Fibroblast of mammary gland (primary cell): ENCODE data around the gene IL23A.

Experiments used
- DNase-seq: peaks from one replicate; pipeline ENCODE4 v3.0.0-alpha.2; 2010; ENCODE audit warnings: low read depth
- H3K4me3 ChIP-seq: 2 replicates; pipeline ENCODE4 v1.5.1; 2011; ENCODE audit warnings: low read depth, mild to moderate bottlenecking, low read length, moderate library complexity; ENCODE audit not compliant: control insufficient read depth
- TF ChIP-seq, protein P1 (sequence below): conservative IDR thresholded peaks from 2 replicates; pipeline ENCODE4 v1.5.1; 2011; ENCODE audit warnings: low read depth, low read length, inconsistent platforms; ENCODE audit not compliant: control insufficient read depth, insufficient read depth

Gene IL23A

GRCh38 chr12:56362130-56363059, 23.7 kb downstream of the IL23A start, which contains the start of gene APOF:
TSS of gene APOF (minus strand) at chr12:56362857. CDS start at chr12:56362745, 112 bp downstream.
- TF ChIP-seq, protein P1, sequence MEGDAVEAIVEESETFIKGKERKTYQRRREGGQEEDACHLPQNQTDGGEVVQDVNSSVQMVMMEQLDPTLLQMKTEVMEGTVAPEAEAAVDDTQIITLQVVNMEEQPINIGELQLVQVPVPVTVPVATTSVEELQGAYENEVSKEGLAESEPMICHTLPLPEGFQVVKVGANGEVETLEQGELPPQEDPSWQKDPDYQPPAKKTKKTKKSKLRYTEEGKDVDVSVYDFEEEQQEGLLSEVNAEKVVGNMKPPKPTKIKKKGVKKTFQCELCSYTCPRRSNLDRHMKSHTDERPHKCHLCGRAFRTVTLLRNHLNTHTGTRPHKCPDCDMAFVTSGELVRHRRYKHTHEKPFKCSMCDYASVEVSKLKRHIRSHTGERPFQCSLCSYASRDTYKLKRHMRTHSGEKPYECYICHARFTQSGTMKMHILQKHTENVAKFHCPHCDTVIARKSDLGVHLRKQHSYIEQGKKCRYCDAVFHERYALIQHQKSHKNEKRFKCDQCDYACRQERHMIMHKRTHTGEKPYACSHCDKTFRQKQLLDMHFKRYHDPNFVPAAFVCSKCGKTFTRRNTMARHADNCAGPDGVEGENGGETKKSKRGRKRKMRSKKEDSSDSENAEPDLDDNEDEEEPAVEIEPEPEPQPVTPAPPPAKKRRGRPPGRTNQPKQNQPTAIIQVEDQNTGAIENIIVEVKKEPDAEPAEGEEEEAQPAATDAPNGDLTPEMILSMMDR: no peak
- no peak within 1 kb of the TSS for H3K4me3 ChIP-seq
- no peak for DNase-seq

GRCh38 chr12:56366948-56367347, 28.3 kb downstream of the IL23A start:
- no peak for DNase-seq
- TF ChIP-seq, protein P1: no peak
- no peak overlapping the region for H3K4me3 ChIP-seq

DNA sequence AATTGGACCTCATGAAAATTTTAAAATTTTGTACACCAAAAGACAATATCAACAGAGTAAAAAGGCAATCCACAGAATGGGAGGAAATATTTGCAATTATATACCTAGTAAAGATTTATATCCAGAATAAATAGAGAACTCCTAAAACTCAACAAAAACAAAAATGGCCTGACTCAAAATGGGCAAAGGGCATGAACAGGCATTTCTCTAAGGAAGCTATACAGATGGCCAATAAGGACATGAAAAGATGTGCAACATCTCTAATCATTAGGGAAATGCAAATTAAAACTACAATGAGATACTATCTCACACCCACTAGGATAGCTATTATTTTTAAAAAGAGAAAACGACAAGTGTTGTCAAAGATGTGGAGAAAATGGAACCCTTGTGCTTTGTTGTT, 34.8 kb downstream of the IL23A start:
- TF ChIP-seq, protein P1: no peak
- H3K4me3 ChIP-seq: no peak overlapping the region
- DNase-seq: no peak

DNA sequence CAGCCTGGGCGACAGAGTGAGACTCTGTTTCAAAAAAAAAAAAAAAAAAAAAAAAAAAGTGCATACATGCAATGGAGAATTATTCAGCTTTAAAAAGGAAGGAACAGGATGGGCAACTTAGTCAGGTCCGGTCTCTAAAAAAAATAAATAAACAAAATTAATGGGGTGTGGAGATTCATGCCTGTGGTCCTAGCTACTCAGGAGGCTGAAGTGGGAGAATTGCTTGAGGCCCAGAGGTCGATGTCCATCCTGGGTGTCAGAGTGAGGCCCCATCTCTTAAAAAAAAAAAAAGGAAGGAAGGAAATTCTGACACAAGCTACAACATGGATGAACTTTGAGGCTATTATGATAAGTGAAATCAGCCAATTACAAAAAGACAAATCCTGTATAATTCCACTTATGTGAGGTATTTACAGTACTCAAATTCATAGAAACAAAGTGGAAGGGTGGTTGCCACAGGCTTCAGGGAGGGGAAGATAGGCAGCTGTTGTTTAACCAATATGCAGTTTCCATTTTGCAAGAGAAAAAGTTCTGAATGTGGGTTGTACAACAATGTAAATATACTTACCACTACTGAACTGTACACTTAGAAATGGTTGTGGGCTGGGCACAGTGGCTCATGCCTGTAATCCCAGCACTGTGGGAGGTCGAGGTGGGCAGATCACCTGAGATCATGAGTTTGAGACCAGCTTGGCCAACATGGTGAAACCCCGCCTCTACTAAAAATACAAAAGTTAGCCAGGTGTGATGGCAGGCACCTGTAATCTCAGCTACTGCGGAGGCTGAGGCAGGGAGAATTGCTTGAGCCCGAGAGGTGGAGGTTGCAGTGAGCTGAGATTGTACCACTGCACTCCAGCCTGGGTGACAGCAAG, 36.3 kb downstream of the IL23A start:
- TF ChIP-seq, protein P1: no peak
- DNase-seq: no peak
- H3K4me3 ChIP-seq: no peak overlapping the region

GRCh38 chr12:56375598-56376434, 37.1 kb downstream of the IL23A start:
- DNase-seq: no peak
- TF ChIP-seq, protein P1: no peak
- H3K4me3 ChIP-seq: no peak overlapping the region
